Measurements from ENCODE around the gene F7. TPM values are rescaled to one million over a fixed set of nuclear protein-coding genes. Genes with fewer than 3 reads are reported as not detected.

F7 gene
- polyA plus RNA-seq, 1 experiment = 0.06 TPM

DNA sequence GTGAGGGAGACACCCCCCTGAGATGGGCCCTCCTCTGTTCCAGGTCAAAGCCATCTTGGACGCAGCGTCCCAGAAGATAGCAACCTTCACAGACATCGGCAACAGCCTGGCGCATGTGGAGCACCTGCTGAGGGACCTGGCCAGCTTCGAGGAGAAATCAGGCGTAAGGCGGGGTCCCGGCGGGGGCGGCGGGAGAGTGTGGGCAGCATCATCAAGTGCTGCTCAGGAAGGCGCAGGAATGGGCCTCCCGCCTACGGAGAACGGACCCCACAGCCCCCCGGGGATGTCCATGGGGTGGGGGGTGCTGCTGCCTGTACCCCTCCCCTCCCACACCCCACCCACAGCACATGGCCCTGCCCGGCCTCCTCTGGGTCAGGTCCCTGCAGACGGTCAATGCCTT lies 31.2 kb upstream of the F7 start:
- peaks cover 4% of the 10 kb centered on the region for H3K27me3 ChIP-seq (ENCODE audit: control insufficient read depth, insufficient read depth, low read length)
- H3K4me3 ChIP-seq (ENCODE audit: low read depth, low read length) = no peak overlapping the region
- POLR2A ChIA-PET = no interaction called here
- H3K9me3 ChIP-seq (ENCODE audit: control insufficient read depth, insufficient read depth, low read length) = peaks cover 5% of the 10 kb centered on the region; the same call in 1 of the 2 replicates
- no peak overlapping the region for H3K27ac ChIP-seq (ENCODE audit: low read depth, low read length)
- no peak for TF ChIP-seq CTCF (IDR thresholded peaks at IDR 0.05; ENCODE audit: low read depth, low read length)
- CTCF ChIA-PET = no interaction called here
- DNase-seq (ENCODE audit: low read depth, low spot score) = no peak

- no peak overlapping the region for H3K4me3 ChIP-seq (ENCODE audit: low read depth, low read length)
- peaks cover 5% of the 10 kb centered on the region; the same call in 1 of the 2 replicates for H3K9me3 ChIP-seq (ENCODE audit: control insufficient read depth, insufficient read depth, low read length)
- ChIA-PET CTCF (no interaction called here), POLR2A (no interaction called here)
- no peak for TF ChIP-seq CTCF (IDR thresholded peaks at IDR 0.05; ENCODE audit: low read depth, low read length)
- DNase-seq (ENCODE audit: low read depth, low spot score) = no peak
- H3K27ac ChIP-seq (ENCODE audit: low read depth, low read length) = no peak overlapping the region
- H3K27me3 ChIP-seq (ENCODE audit: control insufficient read depth, insufficient read depth, low read length) = peaks cover 4% of the 10 kb centered on the region
Measured at GRCh38 chr13:113074876-113075275, 30.7 kb upstream of the F7 start.

DNA sequence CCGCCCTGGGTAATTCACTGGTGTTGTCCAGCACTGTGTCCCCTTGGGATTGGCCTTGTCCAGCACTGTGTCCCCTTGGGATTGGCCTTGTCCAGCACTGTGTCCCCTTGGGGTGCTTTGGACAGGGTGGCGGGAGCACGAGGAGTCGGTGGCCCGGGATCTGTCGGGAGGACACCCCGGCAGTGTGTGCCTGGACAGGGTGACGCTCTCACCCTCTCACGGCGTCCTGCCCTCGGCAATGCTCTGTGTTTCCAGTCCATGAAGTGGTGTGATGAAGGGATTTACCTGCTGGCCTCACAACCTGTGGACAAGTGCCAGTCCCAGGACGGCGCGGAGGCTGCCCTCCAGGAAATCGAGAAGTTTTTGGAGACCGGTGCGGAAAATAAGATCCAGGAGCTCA lies 29.9 kb upstream of the F7 start:
- ChIA-PET POLR2A (interaction anchor here (0.6 kb wide), 2 partner anchors 51 to 265 kb away, joined by 3 read pairs; no protein-coding TSS in a partner anchor), CTCF (no interaction called here)
- Histone ChIP-seq H3K27me3 (ENCODE audit: control insufficient read depth, insufficient read depth, low read length) (peaks cover 4% of the 10 kb centered on the region), H3K27ac (ENCODE audit: low read depth, low read length) (no peak overlapping the region), H3K9me3 (ENCODE audit: control insufficient read depth, insufficient read depth, low read length) (peaks cover 5% of the 10 kb centered on the region; the same call in 1 of the 2 replicates), H3K4me3 (ENCODE audit: low read depth, low read length) (no peak overlapping the region)
- DNase-seq (ENCODE audit: low read depth, low spot score) = no peak
- TF ChIP-seq CTCF (IDR thresholded peaks at IDR 0.05; ENCODE audit: low read depth, low read length) = no peak

DNA sequence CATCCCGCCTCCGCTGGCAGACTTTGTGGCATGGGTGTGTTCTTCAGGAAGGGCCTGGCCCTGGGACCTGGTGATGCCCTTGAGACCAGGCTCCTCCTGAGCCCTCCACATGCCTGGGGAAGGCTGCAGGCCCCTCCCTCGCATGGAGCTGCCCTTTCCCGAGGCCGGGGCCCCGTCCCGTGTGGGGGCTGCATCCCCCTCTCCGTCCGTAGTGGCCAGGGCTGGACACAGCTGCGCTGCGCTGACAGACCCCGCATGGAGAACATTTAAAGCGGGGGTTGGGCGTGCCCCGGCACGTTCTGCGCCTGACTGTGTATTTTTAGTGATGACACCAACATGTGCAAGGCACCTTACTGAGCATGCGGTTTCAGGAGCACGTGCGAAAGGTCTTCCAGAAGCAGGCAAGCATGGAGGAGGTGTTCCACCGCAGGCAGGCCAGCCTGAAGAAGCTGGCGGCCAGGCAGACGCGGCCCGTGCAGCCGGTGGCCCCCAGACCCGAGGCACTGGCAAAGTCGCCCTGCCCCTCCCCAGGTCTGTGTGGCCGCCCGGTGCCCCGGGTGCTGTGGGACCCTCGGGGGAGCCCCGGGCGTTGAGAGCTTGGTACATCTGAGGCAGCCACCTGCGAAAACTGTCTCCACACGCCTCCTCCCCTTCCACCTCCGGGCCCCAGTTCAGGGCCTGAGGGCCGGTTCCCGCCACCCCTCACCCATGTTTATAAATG lies 28.8 kb upstream of the F7 start:
- Histone ChIP-seq H3K27me3 (ENCODE audit: control insufficient read depth, insufficient read depth, low read length) (no peaks in the 10 kb centered on the region), H3K4me3 (ENCODE audit: low read depth, low read length) (no peak overlapping the region), H3K9me3 (ENCODE audit: control insufficient read depth, insufficient read depth, low read length) (peaks cover 5% of the 10 kb centered on the region; the same call in 1 of the 2 replicates), H3K27ac (ENCODE audit: low read depth, low read length) (no peak overlapping the region)
- POLR2A ChIA-PET = no interaction called here
- no peak for DNase-seq (ENCODE audit: low read depth, low spot score)
- no peak for TF ChIP-seq CTCF (IDR thresholded peaks at IDR 0.05; ENCODE audit: low read depth, low read length)
- CTCF ChIA-PET = no interaction called here

- TF ChIP-seq CTCF (IDR thresholded peaks at IDR 0.05; ENCODE audit: low read depth, low read length) = no peak
- Histone ChIP-seq H3K9me3 (ENCODE audit: control insufficient read depth, insufficient read depth, low read length) (peaks cover 5% of the 10 kb centered on the region; the same call in 1 of the 2 replicates), H3K27ac (ENCODE audit: low read depth, low read length) (no peak overlapping the region), H3K4me3 (ENCODE audit: low read depth, low read length) (no peak overlapping the region), H3K27me3 (ENCODE audit: control insufficient read depth, insufficient read depth, low read length) (no peaks in the 10 kb centered on the region)
- CTCF ChIA-PET = no interaction called here
- DNase-seq (ENCODE audit: low read depth, low spot score) = no peak
- POLR2A ChIA-PET = no interaction called here
Measured at GRCh38 chr13:113077566-113077952, 28.0 kb upstream of the F7 start.
